GM19099 (cell line): ENCODE results near the gene TANGO6.

Experiments
- POLR2A ChIP-seq: IDR thresholded peaks from 3 replicates; pipeline ENCODE4 v1.6.1; 2011; ENCODE audit warnings: low read depth; ENCODE audit not compliant: insufficient read length; ENCODE audit errors: extremely low read depth

Gene TANGO6

GRCh38 chr16:69114976-69115355 is 271.6 kb downstream of the TANGO6 start:
- no peak for TF ChIP-seq POLR2A

- no peak for TF ChIP-seq POLR2A
Observed at GRCh38 chr16:69115361-69115760, 272.0 kb downstream of the TANGO6 start.

GRCh38 chr16:69115837-69116236 is 272.5 kb downstream of the TANGO6 start:
- TF ChIP-seq POLR2A = no peak

GRCh38 chr16:69116256-69116875 is 273.0 kb downstream of the TANGO6 start:
- no peak for TF ChIP-seq POLR2A

- no peak for TF ChIP-seq POLR2A
Observed at GRCh38 chr16:69116906-69117305, 273.6 kb downstream of the TANGO6 start.

GRCh38 chr16:69118468-69118867 is 275.1 kb downstream of the TANGO6 start:
- no peak for TF ChIP-seq POLR2A

GRCh38 chr16:69118994-69119393 is 275.7 kb downstream of the TANGO6 start:
- no peak for TF ChIP-seq POLR2A

- TF ChIP-seq POLR2A = no peak
Observed at GRCh38 chr16:69119536-69119935, 276.2 kb downstream of the TANGO6 start.

GRCh38 chr16:69120096-69120664 is 276.8 kb downstream of the TANGO6 start:
- TF ChIP-seq POLR2A = no peak

GRCh38 chr16:69123910-69124309 is 280.6 kb downstream of the TANGO6 start:
- no peak for TF ChIP-seq POLR2A

- TF ChIP-seq POLR2A = no peak
Observed at GRCh38 chr16:69126221-69126620, 282.9 kb downstream of the TANGO6 start.

- TF ChIP-seq POLR2A = no peak
Observed at GRCh38 chr16:69127966-69128510, 284.7 kb downstream of the TANGO6 start.

- TF ChIP-seq POLR2A = no peak
Observed at GRCh38 chr16:69130461-69130860, 287.1 kb downstream of the TANGO6 start.

GRCh38 chr16:69131167-69131838 is 288.0 kb downstream of the TANGO6 start:
- TF ChIP-seq POLR2A = no peak

- TF ChIP-seq POLR2A = no peak
Observed at GRCh38 chr16:69131839-69132423, 288.6 kb downstream of the TANGO6 start.
